RWPE1 (cell line): ENCODE data around the gene GPR162.

Source experiments
- CTCF ChIA-PET: fragments of 350-600 bp; sonication (Branson Sonifier 250); formaldehyde crosslinking; extraction: SDS; loops from one replicate; lab custom pipeline; 2021; lab: Yijun Ruan, JAX
- POLR2A ChIA-PET: fragments of 400-600 bp; formaldehyde crosslinking; extraction: SDS; loops from one replicate; lab custom pipeline; 2020; ENCODE audit warnings: antibody characterized with exemption; ENCODE audit not compliant: low non-redundant PET; lab: Yijun Ruan, JAX
- DNase-seq: peaks from one replicate; pipeline ENCODE4 v3.0.0; 2012; ENCODE audit warnings: low spot score
- H3K27ac ChIP-seq: fragments of 450-650 bp; 2 replicates; pipeline ENCODE4 v1.5.1; 2017
- TF ChIP-seq, protein P1 (sequence below): fragments of 450-650 bp; conservative IDR thresholded peaks from 2 replicates; pipeline ENCODE4 v1.5.1; 2017; ENCODE audit warnings: low read depth, mild to moderate bottlenecking

The GPR162 gene

GRCh38 chr12:6786416-6787094 lies 35.1 kb upstream of the GPR162 start:
- DNase-seq: no peak
- no peak overlapping the region for H3K27ac ChIP-seq
- POLR2A ChIA-PET: no interaction called here

DNA sequence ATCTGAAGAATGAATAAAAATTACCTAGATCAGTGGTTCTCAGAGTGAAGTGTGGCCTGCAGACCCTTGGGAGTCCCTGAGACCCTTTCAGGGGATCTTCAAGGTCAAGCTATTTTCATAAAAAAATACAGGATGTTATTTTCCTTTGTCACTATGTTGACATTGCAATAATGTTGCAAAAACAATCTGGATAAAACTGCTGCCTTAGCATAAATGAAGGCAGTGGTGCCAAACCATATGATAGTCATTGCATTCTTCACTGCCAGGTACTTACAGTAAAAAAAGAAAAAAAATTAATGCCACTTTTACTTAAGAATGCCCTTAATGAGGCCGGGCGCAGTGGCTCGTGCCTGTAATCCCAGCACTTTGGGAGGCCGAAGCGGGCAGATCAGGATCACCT lies 34.3 kb upstream of the GPR162 start:
- ChIA-PET CTCF (no interaction called here), POLR2A (no interaction called here)
- no peak overlapping the region for H3K27ac ChIP-seq
- DNase-seq: no peak
- TF ChIP-seq, protein P1, sequence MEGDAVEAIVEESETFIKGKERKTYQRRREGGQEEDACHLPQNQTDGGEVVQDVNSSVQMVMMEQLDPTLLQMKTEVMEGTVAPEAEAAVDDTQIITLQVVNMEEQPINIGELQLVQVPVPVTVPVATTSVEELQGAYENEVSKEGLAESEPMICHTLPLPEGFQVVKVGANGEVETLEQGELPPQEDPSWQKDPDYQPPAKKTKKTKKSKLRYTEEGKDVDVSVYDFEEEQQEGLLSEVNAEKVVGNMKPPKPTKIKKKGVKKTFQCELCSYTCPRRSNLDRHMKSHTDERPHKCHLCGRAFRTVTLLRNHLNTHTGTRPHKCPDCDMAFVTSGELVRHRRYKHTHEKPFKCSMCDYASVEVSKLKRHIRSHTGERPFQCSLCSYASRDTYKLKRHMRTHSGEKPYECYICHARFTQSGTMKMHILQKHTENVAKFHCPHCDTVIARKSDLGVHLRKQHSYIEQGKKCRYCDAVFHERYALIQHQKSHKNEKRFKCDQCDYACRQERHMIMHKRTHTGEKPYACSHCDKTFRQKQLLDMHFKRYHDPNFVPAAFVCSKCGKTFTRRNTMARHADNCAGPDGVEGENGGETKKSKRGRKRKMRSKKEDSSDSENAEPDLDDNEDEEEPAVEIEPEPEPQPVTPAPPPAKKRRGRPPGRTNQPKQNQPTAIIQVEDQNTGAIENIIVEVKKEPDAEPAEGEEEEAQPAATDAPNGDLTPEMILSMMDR: no peak

More at GRCh38 chr12:6786416-6787094, 35.1 kb upstream of the GPR162 start:
- CTCF ChIA-PET: interaction anchor here (0.6 kb wide), 1 partner anchor 11 kb away, joined by 4 read pairs; no protein-coding TSS in a partner anchor
- TF ChIP-seq, protein P1: no peak

- POLR2A ChIA-PET: interaction anchor here (0.6 kb wide), 1 partner anchor 97 kb away, joined by 3 read pairs; no protein-coding TSS in a partner anchor
- H3K27ac ChIP-seq: no peak within 1 kb of the TSS
- CTCF ChIA-PET: interaction anchor here (1.0 kb wide), 1 partner anchor 22 kb away, joined by 3 read pairs; no protein-coding TSS in a partner anchor
- TF ChIP-seq, protein P1: no peak
- DNase-seq: no peak
Observed at GRCh38 chr12:6788972-6789924, 32.4 kb upstream of the GPR162 start, which contains the start of gene CD4. Gene CD4 (plus strand): TSS chr12:6789528. CDS start chr12:6800139, 10,611 bp downstream.

- DNase-seq: no peak
- ChIA-PET CTCF (interaction anchor here (0.6 kb wide), 1 partner anchor 13 kb away, joined by 4 read pairs; no protein-coding TSS in a partner anchor), POLR2A (no interaction called here)
- H3K27ac ChIP-seq: no peak overlapping the region
- TF ChIP-seq, protein P1: no peak
Observed at GRCh38 chr12:6790496-6791150, 31.0 kb upstream of the GPR162 start.

DNA sequence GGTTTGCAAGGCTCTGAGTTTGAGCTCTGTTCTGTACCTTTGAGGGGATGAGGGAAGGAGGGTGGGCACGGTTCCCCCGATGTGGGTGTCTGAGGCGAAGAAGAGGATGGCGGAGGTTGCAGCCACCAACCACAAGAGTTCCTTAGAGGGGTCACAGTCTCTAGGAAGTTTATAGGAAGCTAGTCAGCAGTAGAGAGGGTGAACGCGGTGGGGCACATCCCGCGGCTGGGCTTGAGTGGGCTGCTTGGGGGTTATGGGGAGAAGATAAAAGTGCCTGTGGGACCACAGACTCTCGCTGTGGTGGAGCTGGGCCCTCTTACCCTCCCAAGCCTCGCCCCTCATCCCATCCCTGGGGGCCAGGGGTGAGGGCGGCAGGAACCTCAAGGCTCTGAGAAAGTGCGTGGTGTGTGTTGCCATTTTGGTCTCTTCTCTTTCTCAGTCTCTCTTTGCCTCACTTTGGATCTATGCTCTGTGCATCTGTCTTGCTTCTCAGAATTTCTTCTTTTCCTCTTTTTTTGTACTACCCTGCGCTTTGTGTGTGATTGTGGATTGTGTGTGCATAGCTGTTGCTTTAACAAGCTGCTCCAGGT lies 29.6 kb upstream of the GPR162 start:
- POLR2A ChIA-PET: no interaction called here

More for the DNA sequence above, 29.6 kb upstream of the GPR162 start:
- TF ChIP-seq, protein P1: no peak
- CTCF ChIA-PET: interaction anchor here (0.5 to 1.1 kb wide), 4 partner anchors 34 to 1921 kb away, joined by 3 to 4 read pairs (median 3); no protein-coding TSS in a partner anchor
- no peak for DNase-seq
- H3K27ac ChIP-seq: no peak overlapping the region
